Measurements from ENCODE around the gene PCBP3.

Gene PCBP3

GRCh38 chr21:45825219-45825618 lies 181.7 kb downstream of the PCBP3 start:
- Histone ChIP-seq H3K9ac (ENCODE audit: low read length) (no peak overlapping the region), H3K79me2 (ENCODE audit: control insufficient read depth, insufficient read depth, low read length, poor library complexity) (no peaks in the 10 kb centered on the region), H3K4me1 (ENCODE audit: control insufficient read depth in 1 of 2, insufficient read depth in 2 of 2, low read length in 2 of 2) (no peaks in the 10 kb centered on the region), H3K79me1 (ENCODE audit: low read length) (no peaks in the 10 kb centered on the region), H2BK120ac (ENCODE audit: insufficient read depth, low read length, poor library complexity) (no peak overlapping the region), H3K4me3 (ENCODE audit: low read depth, low read length) (no peak overlapping the region), H4K12ac (ENCODE audit: low read depth, low read length) (no peak overlapping the region), H4K91ac (ENCODE audit: low read depth, low read length) (no peak overlapping the region), H3K36me3 (ENCODE audit: control insufficient read depth in 1 of 2, insufficient read depth in 2 of 2, low read length in 2 of 2) (no peaks in the 10 kb centered on the region), H3K27ac (ENCODE audit: low read depth, low read length) (no peak overlapping the region), H2BK5ac (ENCODE audit: low read depth, low read length, poor library complexity) (no peak overlapping the region), H4K8ac (ENCODE audit: low read depth, low read length) (no peak overlapping the region), H3K4ac (ENCODE audit: low read depth, low read length) (no peak overlapping the region), H3K14ac (ENCODE audit: low read length) (no peak overlapping the region), H3K9me3 (ENCODE audit: insufficient read depth, low read depth, low read length) (no peaks in the 10 kb centered on the region), H2AK5ac (ENCODE audit: low read length) (no peak overlapping the region), H3K4me2 (ENCODE audit: low read length) (no peak overlapping the region), H3K18ac (ENCODE audit: low read length) (no peak overlapping the region), H3K23ac (ENCODE audit: low read length) (no peak overlapping the region), H3K27me3 (ENCODE audit: insufficient read depth, low read length) (no peaks in the 10 kb centered on the region), H2AFZ (ENCODE audit: insufficient read depth, low read length, poor library complexity) (no peak overlapping the region), H2BK12ac (ENCODE audit: low read length) (no peak overlapping the region)
- no peak for DNase-seq
- no CpG with 5 or more reads among the region's 13 CpGs for whole genome bisulfite sequencing (ENCODE audit: extremely low coverage, insufficient coverage, insufficient read length)

GRCh38 chr21:45826676-45827301 lies 183.3 kb downstream of the PCBP3 start:
- H3K79me2 ChIP-seq (ENCODE audit: control insufficient read depth, insufficient read depth, low read length, poor library complexity): no peaks in the 10 kb centered on the region
- H2AK5ac ChIP-seq (ENCODE audit: low read length): no peak overlapping the region
- H3K14ac ChIP-seq (ENCODE audit: low read length): no peak overlapping the region
- no CpG with 5 or more reads among the region's 16 CpGs for WGBS (ENCODE audit: extremely low coverage, insufficient coverage, insufficient read length)
- H3K9ac ChIP-seq (ENCODE audit: low read length): no peak overlapping the region
- no peak overlapping the region for H3K18ac ChIP-seq (ENCODE audit: low read length)
- H3K4me3 ChIP-seq (ENCODE audit: low read depth, low read length): no peak overlapping the region
- no peak overlapping the region for H2AFZ ChIP-seq (ENCODE audit: insufficient read depth, low read length, poor library complexity)
- no peaks in the 10 kb centered on the region for H3K36me3 ChIP-seq (ENCODE audit: control insufficient read depth in 1 of 2, insufficient read depth in 2 of 2, low read length in 2 of 2)
- H4K12ac ChIP-seq (ENCODE audit: low read depth, low read length): no peak overlapping the region
- H4K8ac ChIP-seq (ENCODE audit: low read depth, low read length): no peak overlapping the region
- H3K4me2 ChIP-seq (ENCODE audit: low read length): no peak overlapping the region
- no peaks in the 10 kb centered on the region for H3K79me1 ChIP-seq (ENCODE audit: low read length)
- H4K91ac ChIP-seq (ENCODE audit: low read depth, low read length): no peak overlapping the region
- H3K4me1 ChIP-seq (ENCODE audit: control insufficient read depth in 1 of 2, insufficient read depth in 2 of 2, low read length in 2 of 2): no peaks in the 10 kb centered on the region
- H2BK12ac ChIP-seq (ENCODE audit: low read length): no peak overlapping the region
- no peaks in the 10 kb centered on the region for H3K9me3 ChIP-seq (ENCODE audit: insufficient read depth, low read depth, low read length)
- H3K27me3 ChIP-seq (ENCODE audit: insufficient read depth, low read length): no peaks in the 10 kb centered on the region
- no peak overlapping the region for H3K23ac ChIP-seq (ENCODE audit: low read length)
- no peak overlapping the region for H2BK120ac ChIP-seq (ENCODE audit: insufficient read depth, low read length, poor library complexity)
- H2BK5ac ChIP-seq (ENCODE audit: low read depth, low read length, poor library complexity): no peak overlapping the region
- no peak for DNase-seq
- H3K27ac ChIP-seq (ENCODE audit: low read depth, low read length): no peak overlapping the region
- H3K4ac ChIP-seq (ENCODE audit: low read depth, low read length): no peak overlapping the region

GRCh38 chr21:45827302-45827692 lies 183.8 kb downstream of the PCBP3 start:
- H2AFZ ChIP-seq (ENCODE audit: insufficient read depth, low read length, poor library complexity): no peak overlapping the region
- H3K4me1 ChIP-seq (ENCODE audit: control insufficient read depth in 1 of 2, insufficient read depth in 2 of 2, low read length in 2 of 2): peaks cover 0 to 3% of the 10 kb centered on the region in 2 experiments
- H3K4me3 ChIP-seq (ENCODE audit: low read depth, low read length): no peak overlapping the region
- no peak overlapping the region for H3K4me2 ChIP-seq (ENCODE audit: low read length)
- H2AK5ac ChIP-seq (ENCODE audit: low read length): no peak overlapping the region
- no peak for DNase-seq
- no peaks in the 10 kb centered on the region for H3K79me1 ChIP-seq (ENCODE audit: low read length)
- H3K79me2 ChIP-seq (ENCODE audit: control insufficient read depth, insufficient read depth, low read length, poor library complexity): no peaks in the 10 kb centered on the region
- H3K27ac ChIP-seq (ENCODE audit: low read depth, low read length): no peak overlapping the region
- no peaks in the 10 kb centered on the region for H3K27me3 ChIP-seq (ENCODE audit: insufficient read depth, low read length)
- no peak overlapping the region for H4K91ac ChIP-seq (ENCODE audit: low read depth, low read length)
- no peak overlapping the region for H4K8ac ChIP-seq (ENCODE audit: low read depth, low read length)
- no peak overlapping the region for H3K4ac ChIP-seq (ENCODE audit: low read depth, low read length)
- no peak overlapping the region for H3K14ac ChIP-seq (ENCODE audit: low read length)
- WGBS (ENCODE audit: extremely low coverage, insufficient coverage, insufficient read length): no CpG with 5 or more reads among the region's 9 CpGs
- H4K12ac ChIP-seq (ENCODE audit: low read depth, low read length): no peak overlapping the region
- no peak overlapping the region for H3K9ac ChIP-seq (ENCODE audit: low read length)
- H2BK5ac ChIP-seq (ENCODE audit: low read depth, low read length, poor library complexity): no peak overlapping the region
- no peaks in the 10 kb centered on the region for H3K36me3 ChIP-seq (ENCODE audit: control insufficient read depth in 1 of 2, insufficient read depth in 2 of 2, low read length in 2 of 2)
- H3K23ac ChIP-seq (ENCODE audit: low read length): no peak overlapping the region
- no peak overlapping the region for H2BK12ac ChIP-seq (ENCODE audit: low read length)
- no peak overlapping the region for H2BK120ac ChIP-seq (ENCODE audit: insufficient read depth, low read length, poor library complexity)
- no peak overlapping the region for H3K18ac ChIP-seq (ENCODE audit: low read length)
- H3K9me3 ChIP-seq (ENCODE audit: insufficient read depth, low read depth, low read length): no peaks in the 10 kb centered on the region

- Histone ChIP-seq H3K4me3 (ENCODE audit: low read depth, low read length) (no peak overlapping the region), H2BK5ac (ENCODE audit: low read depth, low read length, poor library complexity) (no peak overlapping the region), H2AFZ (ENCODE audit: insufficient read depth, low read length, poor library complexity) (no peak overlapping the region), H3K9ac (ENCODE audit: low read length) (no peak overlapping the region), H3K9me3 (ENCODE audit: insufficient read depth, low read depth, low read length) (no peaks in the 10 kb centered on the region), H3K4me1 (ENCODE audit: control insufficient read depth in 1 of 2, insufficient read depth in 2 of 2, low read length in 2 of 2) (peaks cover 0 to 4% of the 10 kb centered on the region in 2 experiments), H2BK12ac (ENCODE audit: low read length) (no peak overlapping the region), H3K79me1 (ENCODE audit: low read length) (no peaks in the 10 kb centered on the region), H3K18ac (ENCODE audit: low read length) (no peak overlapping the region), H4K8ac (ENCODE audit: low read depth, low read length) (no peak overlapping the region), H3K36me3 (ENCODE audit: control insufficient read depth in 1 of 2, insufficient read depth in 2 of 2, low read length in 2 of 2) (no peaks in the 10 kb centered on the region), H3K14ac (ENCODE audit: low read length) (no peak overlapping the region), H3K4ac (ENCODE audit: low read depth, low read length) (no peak overlapping the region), H2AK5ac (ENCODE audit: low read length) (no peak overlapping the region), H3K23ac (ENCODE audit: low read length) (no peak overlapping the region), H3K79me2 (ENCODE audit: control insufficient read depth, insufficient read depth, low read length, poor library complexity) (no peaks in the 10 kb centered on the region), H4K91ac (ENCODE audit: low read depth, low read length) (no peak overlapping the region), H3K27ac (ENCODE audit: low read depth, low read length) (no peak overlapping the region), H3K27me3 (ENCODE audit: insufficient read depth, low read length) (no peaks in the 10 kb centered on the region), H2BK120ac (ENCODE audit: insufficient read depth, low read length, poor library complexity) (no peak overlapping the region), H4K12ac (ENCODE audit: low read depth, low read length) (no peak overlapping the region), H3K4me2 (ENCODE audit: low read length) (no peak overlapping the region)
- no CpG with 5 or more reads among the region's 11 CpGs for WGBS (ENCODE audit: extremely low coverage, insufficient coverage, insufficient read length)
- no peak for DNase-seq
Measured at GRCh38 chr21:45827881-45828579, 184.5 kb downstream of the PCBP3 start.
